Liver (tissue), 9 donors: ENCODE results near the gene COA8. TPM values are rescaled to one million over a fixed set of nuclear protein-coding genes. Genes with fewer than 3 reads are reported as not detected.

ENCODE experiments used
- DNase-seq: peaks from one replicate; pipeline ENCODE4 v3.0.0-alpha.2; 2017; ENCODE audit warnings: low spot score
- H3K27ac ChIP-seq, 2 donors: one replicate each; pipeline ENCODE4 v1.7.0; 2013; ENCODE audit warnings: inconsistent platforms in 2 of 2, low read length in 2 of 2, control low read depth in 1 of 2, low read depth in 1 of 2, mild to moderate bottlenecking in 1 of 2
- H3K27me3 ChIP-seq, 4 donors: one replicate each; pipeline versions ENCODE4 v1.6.1 to v1.7.0; 2013; ENCODE audit warnings: low read length in 3 of 4, inconsistent platforms in 1 of 4, mild to moderate bottlenecking in 1 of 4, moderate library complexity in 1 of 4; ENCODE audit not compliant: control insufficient read depth in 4 of 4, insufficient read depth in 4 of 4
- H3K36me3 ChIP-seq, 4 donors: one replicate each; pipeline versions ENCODE4 v1.6.1 to v1.7.0; 2013; ENCODE audit warnings: low read length in 3 of 4, mild to moderate bottlenecking in 3 of 4, low read depth in 1 of 4, moderate library complexity in 1 of 4; ENCODE audit not compliant: control insufficient read depth in 4 of 4, insufficient read depth in 3 of 4
- H3K4me1 ChIP-seq, 4 donors: one replicate each; pipeline versions ENCODE4 v1.6.1 to v1.7.0; 2013; ENCODE audit warnings: low read length in 3 of 4, mild to moderate bottlenecking in 3 of 4, moderate library complexity in 1 of 4; ENCODE audit not compliant: control insufficient read depth in 4 of 4, insufficient read depth in 4 of 4
- H3K4me3 ChIP-seq, 3 donors: one replicate each; pipeline versions ENCODE4 v1.6.1 to v1.7.0; 2013; ENCODE audit warnings: low read length in 3 of 3, control low read depth in 1 of 3, low read depth in 1 of 3, mild to moderate bottlenecking in 1 of 3
- H3K9ac ChIP-seq, 2 donors: one replicate each; pipeline ENCODE4 v1.7.0; 2013; ENCODE audit warnings: low read length in 2 of 2, mild to moderate bottlenecking in 2 of 2, moderate library complexity in 2 of 2, control low read depth in 1 of 2, low read depth in 1 of 2
- H3K9me3 ChIP-seq, 4 donors: one replicate each; pipeline versions ENCODE4 v1.6.1 to v1.7.0; 2013; ENCODE audit warnings: low read length in 3 of 4; ENCODE audit not compliant: control insufficient read depth in 4 of 4
- EGR1 ChIP-seq, 2 donors: IDR thresholded peaks; 2 replicates each; pipeline ENCODE4 v1.6.1; 2016 to 2018; ENCODE audit warnings: antibody characterized with exemption in 2 of 2, low read depth in 2 of 2
- FOXA1 ChIP-seq: IDR thresholded peaks from 2 replicates; pipeline ENCODE4 v1.6.1; 2016; ENCODE audit warnings: antibody characterized with exemption
- HNF4A ChIP-seq, 2 donors: conservative IDR thresholded peaks; 2 replicates each; pipeline ENCODE4 v1.6.1; 2016; ENCODE audit warnings: antibody characterized with exemption in 2 of 2, mild to moderate bottlenecking in 2 of 2
- HNF4G ChIP-seq: IDR thresholded peaks from 2 replicates; pipeline ENCODE4 v1.6.1; 2016; ENCODE audit warnings: antibody characterized with exemption
- MAX ChIP-seq: IDR thresholded peaks from 2 replicates; pipeline ENCODE4 v1.6.1; 2016; ENCODE audit warnings: antibody characterized with exemption
- NR2F2 ChIP-seq: IDR thresholded peaks from 2 replicates; pipeline ENCODE4 v1.6.1; 2016; ENCODE audit warnings: antibody characterized with exemption
- RXRA ChIP-seq, 2 donors: IDR thresholded peaks; 2 replicates each; pipeline ENCODE4 v1.6.1; 2017 to 2018; ENCODE audit warnings: antibody characterized with exemption in 2 of 2, mild to moderate bottlenecking in 1 of 2
- SP1 ChIP-seq: IDR thresholded peaks from 2 replicates; pipeline ENCODE4 v1.6.1; 2018; ENCODE audit warnings: antibody characterized with exemption, mild to moderate bottlenecking
- WGBS: extraction: QIAGEN DNeasy Blood & Tissue Kit; methylation state at CpG from one replicate; pipeline ENCODE4 v1.1.7; 2013; 5-methylcytosine and 5-hydroxymethylcytosine counted together
- polyA plus RNA-seq, 2 donors: library from polyadenylated mRNA; stranded (reverse) in 1 of 2; unstranded in 1 of 2; fragments of 200-250 nt in 1 of 2; fragments of >200 nt in 1 of 2; fragmentation: Nextera tagmentation in 1 of 2; extraction: Ambion mirVana in 1 of 2; gene quantifications; one replicate each; pipeline versions ENCODE4 v1.2.1 to v1.2.3, GENCODE V29; 2013 to 2015
- total RNA-seq, 2 donors: library from RNA; depleted of rRNA; stranded (reverse); fragments of >200 nt; gene quantifications; one replicate each; pipeline ENCODE4 v1.2.3, GENCODE V29; 2014
- TF ChIP-seq, protein P1 (sequence below): fragments of 150-350 bp; IDR thresholded peaks from 2 replicates; pipeline ENCODE4 v1.5.1; 2017; ENCODE audit warnings: improper control_type of control experiment, low read depth, low read length; ENCODE audit not compliant: missing input control
- TF ChIP-seq, protein P2 (sequence below): IDR thresholded peaks from 2 replicates; pipeline ENCODE4 v1.6.1; 2016; ENCODE audit warnings: antibody characterized with exemption, mild to moderate bottlenecking
- donor health status: healthy.
- donor health status: healthy.
- donor health status: healthy.
- donor health status: healthy.
- donor health status: healthy.

COA8 gene
- total and polyA plus RNA-seq, 4 donors: 8.3 to 35.5 (median 17.0) TPM

GRCh38 chr14:103581206-103581605 is 18.4 kb downstream of the COA8 start (continued):
- TF ChIP-seq, protein P1, sequence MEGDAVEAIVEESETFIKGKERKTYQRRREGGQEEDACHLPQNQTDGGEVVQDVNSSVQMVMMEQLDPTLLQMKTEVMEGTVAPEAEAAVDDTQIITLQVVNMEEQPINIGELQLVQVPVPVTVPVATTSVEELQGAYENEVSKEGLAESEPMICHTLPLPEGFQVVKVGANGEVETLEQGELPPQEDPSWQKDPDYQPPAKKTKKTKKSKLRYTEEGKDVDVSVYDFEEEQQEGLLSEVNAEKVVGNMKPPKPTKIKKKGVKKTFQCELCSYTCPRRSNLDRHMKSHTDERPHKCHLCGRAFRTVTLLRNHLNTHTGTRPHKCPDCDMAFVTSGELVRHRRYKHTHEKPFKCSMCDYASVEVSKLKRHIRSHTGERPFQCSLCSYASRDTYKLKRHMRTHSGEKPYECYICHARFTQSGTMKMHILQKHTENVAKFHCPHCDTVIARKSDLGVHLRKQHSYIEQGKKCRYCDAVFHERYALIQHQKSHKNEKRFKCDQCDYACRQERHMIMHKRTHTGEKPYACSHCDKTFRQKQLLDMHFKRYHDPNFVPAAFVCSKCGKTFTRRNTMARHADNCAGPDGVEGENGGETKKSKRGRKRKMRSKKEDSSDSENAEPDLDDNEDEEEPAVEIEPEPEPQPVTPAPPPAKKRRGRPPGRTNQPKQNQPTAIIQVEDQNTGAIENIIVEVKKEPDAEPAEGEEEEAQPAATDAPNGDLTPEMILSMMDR: no peak
- no peak for TF ChIP-seq EGR1 (IDR thresholded peaks at IDR 0.05; ENCODE audit: low read depth in 2 of 2)
- TF ChIP-seq SP1: no peak
- no peak for TF ChIP-seq FOXA1

- Histone ChIP-seq H3K4me3 (no peak overlapping the region), H3K36me3 (peaks cover 0 to 9% (median 5%) of the 10 kb centered on the region in 4 donors), H3K9ac (no peak overlapping the region), H3K9me3 (no peaks in the 10 kb centered on the region), H3K4me1 (peaks cover 5 to 11% (median 9%) of the 10 kb centered on the region in 4 donors), H3K27me3 (no peaks in the 10 kb centered on the region), H3K27ac (no peak overlapping the region)
- WGBS: 92% methylated on average over 26 of the region's 26 CpGs
- no peak for DNase-seq
- TF ChIP-seq, protein P1: no peak
- TF ChIP-seq MAX (no peak), HNF4A (conservative IDR thresholded peaks at IDR 0.05) (no peak)
Measured at GRCh38 chr14:103581954-103582703, 19.4 kb downstream of the COA8 start.

- no peak for DNase-seq
- TF ChIP-seq, protein P2, sequence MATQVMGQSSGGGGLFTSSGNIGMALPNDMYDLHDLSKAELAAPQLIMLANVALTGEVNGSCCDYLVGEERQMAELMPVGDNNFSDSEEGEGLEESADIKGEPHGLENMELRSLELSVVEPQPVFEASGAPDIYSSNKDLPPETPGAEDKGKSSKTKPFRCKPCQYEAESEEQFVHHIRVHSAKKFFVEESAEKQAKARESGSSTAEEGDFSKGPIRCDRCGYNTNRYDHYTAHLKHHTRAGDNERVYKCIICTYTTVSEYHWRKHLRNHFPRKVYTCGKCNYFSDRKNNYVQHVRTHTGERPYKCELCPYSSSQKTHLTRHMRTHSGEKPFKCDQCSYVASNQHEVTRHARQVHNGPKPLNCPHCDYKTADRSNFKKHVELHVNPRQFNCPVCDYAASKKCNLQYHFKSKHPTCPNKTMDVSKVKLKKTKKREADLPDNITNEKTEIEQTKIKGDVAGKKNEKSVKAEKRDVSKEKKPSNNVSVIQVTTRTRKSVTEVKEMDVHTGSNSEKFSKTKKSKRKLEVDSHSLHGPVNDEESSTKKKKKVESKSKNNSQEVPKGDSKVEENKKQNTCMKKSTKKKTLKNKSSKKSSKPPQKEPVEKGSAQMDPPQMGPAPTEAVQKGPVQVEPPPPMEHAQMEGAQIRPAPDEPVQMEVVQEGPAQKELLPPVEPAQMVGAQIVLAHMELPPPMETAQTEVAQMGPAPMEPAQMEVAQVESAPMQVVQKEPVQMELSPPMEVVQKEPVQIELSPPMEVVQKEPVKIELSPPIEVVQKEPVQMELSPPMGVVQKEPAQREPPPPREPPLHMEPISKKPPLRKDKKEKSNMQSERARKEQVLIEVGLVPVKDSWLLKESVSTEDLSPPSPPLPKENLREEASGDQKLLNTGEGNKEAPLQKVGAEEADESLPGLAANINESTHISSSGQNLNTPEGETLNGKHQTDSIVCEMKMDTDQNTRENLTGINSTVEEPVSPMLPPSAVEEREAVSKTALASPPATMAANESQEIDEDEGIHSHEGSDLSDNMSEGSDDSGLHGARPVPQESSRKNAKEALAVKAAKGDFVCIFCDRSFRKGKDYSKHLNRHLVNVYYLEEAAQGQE: peak; percentile 17
- TF ChIP-seq HNF4A (conservative IDR thresholded peaks at IDR 0.05) (peak; percentile 48 to 76), SP1 (peak; percentile 21), NR2F2 (no peak), HNF4G (no peak), RXRA (IDR thresholded peaks at IDR 0.05) (peak in 1 of 2 donors; percentile 31)
- Histone ChIP-seq H3K27me3 (no peaks in the 10 kb centered on the region), H3K27ac (peak overlapping the region; percentile 48 to 61), H3K4me1 (peaks cover 3 to 9% (median 6%) of the 10 kb centered on the region in 4 donors), H3K4me3 (no peak overlapping the region), H3K9me3 (no peaks in the 10 kb centered on the region), H3K9ac (no peak overlapping the region), H3K36me3 (peaks cover 0 to 6% (median 2%) of the 10 kb centered on the region in 4 donors)
- 76% methylated on average over 11 of the region's 11 CpGs for WGBS
Measured at GRCh38 chr14:103584326-103584915, 21.7 kb downstream of the COA8 start.
